NCI-H524 treated with DMSO at 0.1 percent for 48 hours (cell line): ENCODE results near the gene TSC22D2.

ENCODE experiments used
- DNase-seq: peaks from one replicate; lab custom pipeline; 2025; lab: John Stamatoyannopoulos, UW

The TSC22D2 gene

DNA sequence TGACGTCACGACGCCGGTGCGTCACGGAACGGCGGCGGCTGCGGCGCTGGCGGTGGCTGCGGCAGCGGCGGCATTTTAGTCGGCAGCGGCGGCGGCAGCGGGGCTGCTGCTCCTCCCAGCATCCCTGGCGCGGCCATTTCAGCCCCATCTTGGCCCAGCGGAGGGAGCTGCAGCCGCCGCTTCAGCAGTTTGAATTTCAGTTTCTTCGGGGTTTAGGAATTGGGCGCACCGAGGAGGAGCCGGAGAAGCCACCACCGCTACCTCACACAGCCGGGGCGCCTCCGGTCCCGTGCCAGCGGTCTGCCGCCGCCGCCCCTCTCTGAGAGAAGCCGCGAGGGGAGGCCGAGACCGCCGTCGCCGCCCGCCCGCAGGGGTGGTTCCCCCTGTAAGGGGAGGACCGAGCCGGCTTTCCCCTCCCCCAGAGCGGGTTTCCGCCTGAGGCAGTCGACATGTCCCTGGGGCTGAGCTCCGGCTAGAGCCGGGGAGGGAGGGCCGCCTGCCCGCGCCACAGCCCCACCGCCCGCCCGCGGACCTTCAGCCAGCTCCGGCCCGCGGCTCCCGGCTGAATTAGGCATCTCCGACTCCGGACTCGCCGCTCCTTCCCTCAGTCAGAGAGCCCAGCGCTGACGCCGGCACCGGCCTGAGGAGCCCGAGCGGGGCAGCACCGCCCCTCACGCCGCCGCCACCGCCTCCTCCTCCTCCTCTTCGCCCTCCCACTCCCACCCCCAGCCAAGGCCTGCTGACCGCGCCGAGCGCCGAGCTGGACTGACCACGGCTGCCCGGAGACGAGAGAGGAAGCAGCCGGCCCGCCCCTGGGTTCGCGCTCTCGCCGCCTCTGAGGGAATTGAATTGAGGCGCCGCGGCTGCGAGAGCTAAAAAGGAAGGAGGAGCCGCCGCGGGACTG lies at the start of gene TSC22D2:
TSS of gene TSC22D2 (plus strand) at position 78 of the 904 bp plus-strand sequence. CDS start 1,053 bp downstream, outside the sequence.
- DNase-seq: no peak

DNA sequence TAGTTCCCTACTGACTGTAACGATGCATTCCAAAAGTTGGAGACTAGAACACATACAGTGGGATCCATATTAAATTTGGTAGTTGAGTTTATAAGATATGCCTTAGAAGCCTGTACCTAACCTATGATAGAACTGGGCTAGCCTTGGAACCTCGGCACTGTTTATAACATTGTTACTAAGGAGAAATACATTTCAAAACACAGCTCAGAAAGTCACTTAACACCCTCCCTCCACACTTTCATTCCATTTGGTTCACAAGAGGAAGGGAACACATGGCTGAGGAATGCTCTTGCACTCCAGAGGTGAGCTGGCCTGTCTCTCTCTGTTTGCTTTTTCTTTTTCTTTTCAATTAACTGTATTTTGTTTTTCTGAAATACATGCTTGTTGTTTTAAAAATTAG lies 48.7 kb upstream of the TSC22D2 start:
- DNase-seq: no peak

DNA sequence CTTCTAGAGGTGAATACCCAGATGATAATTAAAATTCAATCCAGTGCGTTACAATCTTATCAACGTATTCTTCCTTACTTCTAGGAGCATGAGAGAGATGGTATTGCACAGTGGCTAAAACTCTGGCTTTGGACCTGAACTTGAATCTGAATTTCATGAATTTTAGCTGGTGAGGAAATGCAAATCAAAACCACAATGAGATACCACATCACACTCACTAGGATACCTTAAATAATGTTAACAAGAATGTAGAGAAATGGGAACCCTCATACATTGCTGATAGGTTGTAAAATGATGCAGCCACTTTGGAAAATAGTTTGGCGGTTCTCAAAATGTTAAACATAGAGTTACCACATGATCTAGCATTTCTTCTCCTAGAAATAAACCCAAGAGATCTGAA lies 47.1 kb upstream of the TSC22D2 start:
- DNase-seq: no peak

DNA sequence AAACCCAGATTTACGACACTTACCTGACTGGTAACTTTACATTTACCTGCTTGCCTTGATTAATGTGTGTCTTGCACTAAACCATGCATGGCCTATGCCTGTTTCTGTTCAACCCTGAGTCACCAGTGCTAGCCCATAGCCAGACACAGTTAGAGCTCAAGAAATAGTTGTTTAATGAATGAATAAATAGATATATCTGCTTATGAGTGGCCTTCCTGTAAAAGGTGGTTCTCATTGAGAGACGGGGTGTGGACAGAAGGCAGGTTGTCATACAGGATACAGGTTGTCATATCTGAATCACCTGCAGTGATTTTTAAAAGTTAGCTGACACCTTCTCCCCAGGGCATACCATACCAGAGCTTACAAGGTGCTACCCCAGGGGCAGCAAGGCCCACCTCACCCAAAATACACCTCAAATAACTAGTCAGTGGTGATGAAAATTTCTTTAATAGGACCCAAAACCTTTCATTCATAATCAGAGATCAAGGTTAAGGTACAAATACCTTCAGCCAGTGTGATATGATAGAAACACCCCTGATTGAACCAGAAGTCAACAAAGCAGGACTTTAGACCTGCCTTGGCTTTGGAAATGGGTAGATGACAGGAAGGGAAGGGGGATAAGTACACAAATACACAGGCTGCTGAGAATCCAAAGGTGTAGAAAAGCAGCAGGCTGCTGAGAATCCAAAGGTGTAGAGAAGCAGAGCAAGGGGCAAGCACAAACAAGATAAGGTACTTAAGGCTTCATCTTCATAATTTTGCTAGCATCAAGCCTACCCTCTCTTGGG lies 45.4 kb upstream of the TSC22D2 start:
- no peak for DNase-seq

DNA sequence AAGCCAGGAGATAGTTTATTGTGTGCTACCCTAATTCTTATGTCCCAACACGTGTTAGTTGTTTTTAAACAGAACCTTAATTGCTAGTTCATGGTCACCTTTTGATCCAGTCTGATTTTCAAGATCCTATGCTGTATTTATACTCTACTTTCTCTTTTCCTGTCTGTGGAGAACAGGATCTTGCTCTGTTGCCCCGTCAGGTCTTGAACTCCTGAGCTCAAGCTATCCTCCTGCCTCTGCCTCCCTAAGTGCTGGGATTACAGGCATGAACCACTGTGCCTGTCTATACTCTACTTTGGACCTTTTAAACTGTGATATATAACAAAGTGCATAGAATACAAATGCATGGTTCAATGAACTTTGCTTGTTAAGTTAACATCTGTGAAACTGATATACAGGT lies 44.7 kb upstream of the TSC22D2 start:
- DNase-seq: no peak

DNA sequence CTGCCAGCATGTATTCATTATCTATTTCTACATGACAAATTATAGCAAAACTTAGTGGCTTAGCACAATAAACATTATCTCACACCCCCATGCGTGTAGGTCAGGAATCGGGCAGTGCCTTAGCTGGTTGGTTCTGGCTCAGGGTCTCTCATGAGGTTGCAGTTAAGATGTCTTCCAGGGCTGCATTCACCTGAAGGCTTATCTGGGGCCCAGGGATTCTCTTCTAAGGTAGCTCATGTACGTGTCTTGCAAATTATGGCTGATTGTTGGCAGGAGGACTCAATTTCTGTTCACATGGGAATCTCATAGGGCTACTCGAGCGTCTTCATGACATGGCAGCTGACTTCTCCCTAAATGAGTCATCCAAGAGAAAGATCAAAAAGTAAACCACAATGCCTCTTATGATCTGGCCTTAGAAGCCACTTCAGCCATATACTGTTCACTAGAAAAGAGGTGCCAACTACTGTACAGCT lies 42.9 kb upstream of the TSC22D2 start:
- DNase-seq: no peak

DNA sequence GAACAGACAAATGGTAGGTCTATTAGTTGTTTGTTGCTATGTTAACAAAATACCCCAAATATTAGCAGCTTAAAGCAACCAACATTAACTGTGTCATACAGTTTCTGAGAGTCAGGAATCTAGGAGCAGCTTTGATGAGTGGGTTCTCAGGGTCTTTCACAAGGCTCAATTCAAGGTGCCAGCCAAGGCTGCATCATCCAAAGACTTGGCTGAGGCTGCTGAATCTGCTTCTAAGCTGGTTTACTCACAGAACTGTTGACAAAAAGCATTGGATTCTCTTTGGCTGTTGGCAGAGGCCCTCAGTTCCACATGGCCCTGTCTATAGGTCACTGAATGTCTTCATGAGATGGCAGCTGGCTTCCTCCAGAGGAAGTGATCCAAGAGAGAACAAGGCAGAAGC lies 40.3 kb upstream of the TSC22D2 start:
- no peak for DNase-seq

DNA sequence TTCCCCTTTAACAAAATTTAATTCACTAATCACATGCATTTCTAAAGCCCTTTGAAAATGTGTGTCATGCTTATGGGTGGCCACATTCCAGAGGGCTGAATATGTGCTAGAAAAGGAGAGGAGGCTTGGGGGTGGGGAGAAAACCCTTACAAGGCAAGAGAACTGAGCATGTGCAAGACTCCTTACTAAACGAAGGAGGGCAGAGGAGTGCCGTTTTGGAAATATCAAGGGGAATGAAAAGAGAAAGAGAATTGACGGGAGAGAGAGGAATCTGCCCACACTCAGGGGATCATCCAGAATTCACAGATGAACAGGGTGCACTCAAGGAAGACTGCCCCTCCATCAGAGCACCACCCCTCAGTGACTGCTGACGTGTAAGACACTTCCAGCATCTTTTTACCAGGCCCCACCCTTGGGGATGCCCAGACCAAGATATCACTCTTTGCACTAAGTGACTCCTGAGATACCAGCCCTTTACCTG lies 37.9 kb upstream of the TSC22D2 start:
- no peak for DNase-seq

DNA sequence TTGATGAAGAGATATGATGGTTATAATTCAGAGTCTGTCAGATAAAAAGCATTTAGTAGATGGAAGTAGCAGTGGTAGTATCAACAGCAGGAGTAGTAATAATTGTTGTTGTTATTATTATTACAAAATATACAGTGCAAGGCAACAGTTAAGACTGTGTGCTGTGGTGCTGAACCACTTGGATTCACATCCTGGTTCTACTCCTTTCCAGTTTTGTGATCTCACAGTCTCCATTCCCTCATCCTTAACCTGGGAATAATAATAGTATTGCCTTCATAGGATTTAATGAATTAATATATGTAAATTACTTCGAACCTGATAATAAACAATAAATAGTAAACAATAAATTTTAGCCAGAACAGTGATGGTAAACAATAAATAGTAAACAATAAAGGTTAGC lies 37.1 kb upstream of the TSC22D2 start:
- no peak for DNase-seq

DNA sequence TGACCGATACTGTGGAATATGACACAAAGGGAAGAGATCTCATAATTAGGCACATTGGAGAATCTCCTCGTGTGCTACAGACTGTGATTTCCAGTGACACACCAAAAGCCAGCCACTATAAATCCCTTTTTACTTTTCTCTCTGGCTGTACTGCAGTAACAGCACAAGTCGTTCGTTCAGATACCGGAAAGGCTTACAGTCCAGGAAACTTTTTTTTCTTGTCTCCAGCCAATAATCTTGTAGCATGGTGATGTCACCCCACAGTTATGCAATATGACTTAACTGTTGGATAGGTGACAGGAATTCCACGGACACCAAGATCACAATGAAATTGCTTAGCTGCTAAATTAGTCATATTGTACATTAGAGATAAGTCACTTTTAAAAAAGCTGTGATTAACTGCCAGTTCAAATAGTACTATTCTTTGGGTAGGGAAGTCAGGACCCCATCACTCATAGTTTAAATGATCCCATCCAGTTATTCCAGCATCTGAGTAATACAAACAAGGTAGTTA lies 36.3 kb upstream of the TSC22D2 start:
- DNase-seq: no peak

DNA sequence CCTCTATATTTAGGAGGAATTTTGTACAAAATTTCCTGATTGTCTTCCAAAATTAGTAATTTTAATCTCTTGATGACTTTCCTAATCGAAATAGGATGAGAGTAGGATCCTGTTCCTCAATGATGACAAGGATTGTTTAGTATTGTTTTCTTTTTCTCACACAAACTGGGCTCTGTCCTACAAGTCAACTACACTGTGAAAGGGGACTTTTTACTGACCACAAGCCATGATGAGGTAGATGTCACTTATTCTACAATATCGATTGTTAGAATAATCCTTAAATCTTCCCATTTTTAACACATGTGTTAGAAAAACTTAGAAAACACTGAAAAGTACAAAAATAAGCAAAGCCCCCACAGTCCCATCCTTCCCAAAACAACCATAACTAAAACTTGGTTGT lies 35.8 kb upstream of the TSC22D2 start:
- no peak for DNase-seq

DNA sequence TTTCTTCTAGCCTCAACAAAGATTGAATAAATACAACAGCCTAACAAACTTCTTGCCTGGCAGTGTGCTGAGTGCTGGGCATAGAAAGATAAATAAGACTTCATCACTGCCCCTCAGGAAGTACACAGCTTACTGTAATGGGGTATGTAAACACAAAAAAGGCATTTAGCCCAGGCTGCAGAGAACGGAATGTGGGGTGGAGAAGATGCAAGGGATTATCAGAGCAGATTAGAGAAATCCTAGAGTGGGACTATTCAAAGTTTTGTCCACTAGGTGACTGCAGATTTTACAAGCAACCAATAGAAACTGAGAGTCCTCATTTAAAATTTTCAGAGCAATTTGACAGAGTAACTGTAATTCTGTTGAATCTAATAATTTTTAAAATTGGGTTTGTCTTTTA lies 35.4 kb upstream of the TSC22D2 start:
- DNase-seq: no peak

DNA sequence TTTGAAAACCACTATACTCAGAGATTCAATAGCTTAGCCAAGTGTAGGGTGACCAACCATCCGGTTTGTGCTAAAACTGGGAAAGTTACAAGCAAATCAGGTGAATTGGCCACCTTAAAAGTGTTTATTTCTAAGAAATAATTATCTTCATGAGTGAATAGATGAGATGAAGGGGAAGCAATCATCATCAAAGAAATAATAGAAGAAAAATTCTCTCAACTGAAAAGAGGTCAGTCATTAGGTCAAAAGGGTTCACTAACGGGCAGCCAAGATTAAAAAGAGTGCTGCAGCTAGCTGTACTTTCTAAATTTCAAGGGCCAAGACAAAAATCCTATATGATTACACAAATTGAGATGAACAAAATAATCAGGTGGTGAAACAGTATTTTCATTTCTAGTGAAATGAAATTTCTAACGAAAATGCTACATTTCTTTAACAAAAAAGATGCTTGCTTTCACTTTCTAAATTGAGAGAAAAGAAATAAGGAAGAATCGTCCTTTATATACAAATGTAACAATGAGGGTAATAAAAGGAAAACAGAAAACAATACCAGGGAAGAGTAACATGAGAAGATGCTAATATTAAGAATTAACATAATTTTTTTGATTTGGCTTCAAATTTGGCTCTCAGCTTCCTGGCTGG lies 34.7 kb upstream of the TSC22D2 start:
- no peak for DNase-seq

DNA sequence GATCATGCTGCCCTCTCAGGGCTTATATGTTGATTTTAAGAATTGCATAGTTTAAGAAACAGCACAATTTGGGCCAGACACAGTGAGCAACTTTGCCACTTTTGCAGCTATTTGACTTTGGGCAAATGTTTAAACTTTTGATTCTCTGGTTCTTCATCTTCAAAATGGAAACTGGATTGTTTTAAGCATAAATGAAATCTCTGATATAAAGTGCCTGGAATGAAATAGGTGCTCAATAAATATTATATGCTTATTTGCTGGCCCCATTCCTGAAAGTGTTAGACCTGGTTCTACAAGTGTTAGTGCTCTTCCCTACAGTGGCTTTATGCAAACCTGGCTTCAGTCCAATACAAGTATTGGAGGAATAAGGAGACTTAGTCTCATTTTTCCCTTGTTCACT lies 33.1 kb upstream of the TSC22D2 start:
- DNase-seq: no peak

DNA sequence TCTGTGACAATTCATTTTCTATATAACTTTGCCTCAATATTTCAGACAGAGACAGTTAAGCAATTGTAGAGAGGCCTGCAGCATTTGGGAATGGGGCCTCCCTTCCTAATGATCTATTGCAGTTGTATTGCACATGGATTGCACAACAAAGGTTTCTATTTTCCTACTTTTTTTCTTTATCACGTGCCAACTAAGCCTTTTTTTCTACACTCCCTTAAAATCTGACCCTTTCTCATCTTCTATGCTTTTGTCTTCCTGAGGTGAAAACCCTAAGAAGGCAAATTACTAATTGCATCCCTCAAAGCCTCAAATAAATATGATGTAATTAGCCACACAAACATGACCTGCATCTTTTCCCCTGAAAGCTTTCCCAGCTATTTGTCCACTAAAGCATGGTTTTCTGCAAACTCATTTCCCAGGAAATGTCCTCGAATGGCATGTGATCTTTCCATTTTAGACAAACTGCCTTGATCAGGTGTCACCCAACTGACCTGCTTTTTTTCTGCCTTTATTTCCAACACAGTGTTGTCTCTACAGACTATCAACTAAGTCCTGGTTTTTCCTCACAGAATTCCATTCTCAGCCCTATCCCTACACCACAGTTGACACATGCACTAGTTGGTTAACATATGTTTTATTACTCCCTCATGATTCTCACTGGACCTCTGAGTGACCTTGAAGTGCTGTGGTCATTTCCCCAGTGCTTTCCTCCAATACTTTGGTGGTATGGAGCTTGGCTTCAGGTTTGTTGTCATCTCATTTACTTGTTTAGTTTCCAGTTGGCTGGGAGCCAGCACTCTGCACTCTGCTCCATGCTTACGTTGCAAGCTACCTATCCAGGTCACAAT lies 31.9 kb upstream of the TSC22D2 start:
- no peak for DNase-seq

DNA sequence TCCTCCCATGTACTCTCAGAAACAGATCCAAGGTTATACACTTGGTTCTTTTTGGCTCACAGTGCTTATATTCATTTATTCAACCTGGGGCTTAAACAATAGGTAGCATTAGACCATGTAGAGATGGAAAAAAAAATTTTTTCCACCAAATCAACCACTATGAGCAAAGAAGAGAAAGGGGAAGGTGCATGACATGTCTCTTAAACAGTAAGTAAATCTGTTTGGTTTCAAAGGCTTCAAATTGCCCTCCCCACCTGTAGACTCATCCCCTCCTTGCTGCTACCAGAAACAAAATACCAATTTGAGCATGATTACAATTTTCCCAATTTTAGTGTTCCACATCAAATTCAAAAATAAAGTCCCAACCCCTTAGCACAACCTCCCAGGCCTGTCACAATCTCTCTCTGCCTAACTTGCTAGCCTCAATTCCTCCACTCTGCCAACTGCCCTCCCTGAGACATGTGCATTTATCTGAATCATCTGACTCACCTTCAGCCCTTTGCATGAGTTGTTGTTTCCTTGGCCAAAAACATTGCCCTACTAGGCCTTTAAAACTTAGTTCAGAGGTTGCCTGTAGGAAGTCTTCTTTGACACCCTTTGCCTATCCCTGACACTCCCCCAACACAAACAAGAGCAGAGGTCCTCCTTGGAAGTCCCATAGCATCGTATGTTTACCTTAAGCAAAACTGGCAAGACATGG lies 30.3 kb upstream of the TSC22D2 start:
- no peak for DNase-seq

DNA sequence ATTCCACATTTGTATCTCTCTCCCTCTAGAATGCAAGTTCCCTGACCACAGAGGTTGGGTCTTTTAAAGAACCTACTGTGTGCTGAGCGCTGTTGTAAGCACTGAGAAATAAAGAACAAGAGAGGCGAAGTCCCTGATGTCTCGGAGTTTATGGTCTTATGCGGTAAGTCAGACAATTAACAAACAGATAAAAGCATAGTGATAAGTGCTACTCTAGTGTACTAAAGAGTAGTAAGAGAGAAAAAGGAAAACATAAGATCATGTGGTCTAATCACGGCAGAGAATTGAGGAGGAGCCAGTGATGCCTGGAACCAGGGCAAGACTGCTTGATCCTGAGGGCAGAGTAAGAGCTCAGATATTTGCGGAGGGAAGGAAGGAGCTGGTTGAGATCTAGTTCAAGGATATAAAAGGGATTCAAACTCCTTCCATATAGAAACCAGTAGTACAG lies 29.8 kb upstream of the TSC22D2 start:
- no peak for DNase-seq

DNA sequence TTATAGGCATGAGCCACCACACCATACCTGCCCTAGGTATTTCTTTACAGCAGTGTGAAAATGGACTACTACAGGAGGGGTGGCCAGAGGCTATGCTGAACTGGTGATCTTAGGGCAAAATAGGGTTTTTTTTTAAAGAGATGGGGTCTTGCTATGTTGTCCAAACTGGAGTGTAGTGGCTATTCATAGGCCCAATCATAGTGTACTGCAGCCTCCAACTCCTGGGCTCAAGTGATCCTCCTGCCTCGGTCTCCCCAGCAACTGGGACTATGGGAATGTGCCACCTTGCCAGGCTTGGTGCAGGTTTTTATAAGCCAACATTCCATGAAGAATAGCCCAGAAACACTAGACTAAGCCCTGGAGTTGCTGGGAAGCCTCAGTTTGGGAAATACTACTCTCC lies 28.6 kb upstream of the TSC22D2 start:
- no peak for DNase-seq

DNA sequence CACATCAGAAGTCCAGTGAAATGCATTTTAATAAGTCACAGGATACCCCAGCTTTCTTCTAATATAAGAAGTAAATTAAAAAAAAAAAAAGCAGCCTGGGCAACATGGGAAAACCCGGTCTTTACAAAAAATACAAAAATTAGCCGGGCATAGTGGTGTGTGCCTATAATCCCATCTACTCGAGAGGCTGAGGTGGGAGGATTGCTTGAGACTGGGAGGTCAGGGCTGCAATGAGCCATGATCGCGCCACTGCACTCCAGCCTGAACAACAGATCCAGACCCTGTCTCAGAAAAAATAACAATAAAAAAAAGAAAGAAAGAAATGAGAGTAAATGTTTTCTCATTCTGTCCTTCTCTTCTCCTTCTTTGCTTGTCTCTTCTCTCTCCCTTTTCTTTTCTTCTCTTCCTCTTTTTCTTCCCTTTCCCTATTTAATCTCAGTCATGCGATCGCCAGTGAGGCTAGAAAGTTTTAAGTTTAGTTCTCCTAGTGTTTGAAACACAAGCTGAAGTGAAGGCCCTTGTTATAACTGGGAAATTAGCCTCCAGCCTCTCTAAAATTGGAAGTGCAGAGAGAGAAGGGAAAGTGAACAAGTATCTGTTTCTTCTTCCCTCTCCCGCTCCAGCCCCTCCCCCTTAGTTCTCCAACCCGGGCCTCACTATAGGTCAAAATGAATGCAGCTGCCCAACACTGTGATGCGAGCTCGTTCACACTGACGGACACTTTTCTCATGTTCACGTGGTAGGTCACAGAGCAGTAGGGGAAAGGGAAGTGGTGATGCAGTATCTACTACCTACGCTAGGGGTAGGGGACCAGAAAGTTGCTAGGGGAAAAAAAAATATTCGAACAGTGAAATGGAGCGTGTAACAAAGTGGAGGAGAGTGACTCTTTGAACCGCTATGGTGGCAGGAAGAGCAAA lies 23.5 kb upstream of the TSC22D2 start:
- DNase-seq: no peak
